Measurements from ENCODE around the gene GPC5. TPM values are rescaled to one million over a fixed set of nuclear protein-coding genes. Genes with fewer than 3 reads are reported as not detected.

Gene GPC5
- total RNA-seq, 1 experiment from 2014 or later = not detected

- Mint-ChIP-seq H3K9me3 (ENCODE audit: low read depth, unreplicated experiment) (no peaks in the 10 kb centered on the region), H3K27ac (ENCODE audit: unreplicated experiment) (no peak overlapping the region), H3K27me3 (ENCODE audit: unreplicated experiment) (no peaks in the 10 kb centered on the region), H3K4me1 (ENCODE audit: low read depth, unreplicated experiment) (no peaks in the 10 kb centered on the region), H3K36me3 (ENCODE audit: insufficient read depth, unreplicated experiment) (no peaks in the 10 kb centered on the region), H3K4me3 (ENCODE audit: low read depth, unreplicated experiment) (no peak overlapping the region)
- no peak for TF ChIP-seq CTCF (IDR thresholded peaks at IDR 0.05; ENCODE audit: unreplicated experiment)
- intact Hi-C loops (cut with micrococcal nuclease; ENCODE audit: unreplicated experiment) = no loop called here
- no peak for DNase-seq
- no TSS peak for BruUV-seq (replicated peaks)
- CTCF ChIA-PET = no interaction called here
Observed at GRCh38 chr13:92734545-92734944, 1336.1 kb downstream of the GPC5 start.

GRCh38 chr13:92735909-92736308, 1337.5 kb downstream of the GPC5 start:
- DNase-seq = no peak
- CTCF ChIA-PET = no interaction called here
- no peak for TF ChIP-seq CTCF (IDR thresholded peaks at IDR 0.05; ENCODE audit: unreplicated experiment)
- Mint-ChIP-seq H3K27ac (ENCODE audit: unreplicated experiment) (no peak overlapping the region), H3K9me3 (ENCODE audit: low read depth, unreplicated experiment) (no peaks in the 10 kb centered on the region), H3K27me3 (ENCODE audit: unreplicated experiment) (no peaks in the 10 kb centered on the region), H3K36me3 (ENCODE audit: insufficient read depth, unreplicated experiment) (no peaks in the 10 kb centered on the region), H3K4me3 (ENCODE audit: low read depth, unreplicated experiment) (no peak overlapping the region), H3K4me1 (ENCODE audit: low read depth, unreplicated experiment) (no peaks in the 10 kb centered on the region)
- BruUV-seq (replicated peaks) = no TSS peak
- intact Hi-C loops (cut with micrococcal nuclease; ENCODE audit: unreplicated experiment) = no loop called here

GRCh38 chr13:92739306-92739818, 1340.9 kb downstream of the GPC5 start:
- peaks cover 5% of the 10 kb centered on the region for H3K9me3 Mint-ChIP-seq (ENCODE audit: low read depth, unreplicated experiment)
- CTCF ChIA-PET = no interaction called here
- no peak overlapping the region for H3K4me3 Mint-ChIP-seq (ENCODE audit: low read depth, unreplicated experiment)
- no peak for TF ChIP-seq CTCF (IDR thresholded peaks at IDR 0.05; ENCODE audit: unreplicated experiment)
- no TSS peak for BruUV-seq (replicated peaks)
- H3K36me3 Mint-ChIP-seq (ENCODE audit: insufficient read depth, unreplicated experiment) = no peaks in the 10 kb centered on the region
- intact Hi-C loops (cut with micrococcal nuclease; ENCODE audit: unreplicated experiment) = no loop called here
- DNase-seq = no peak
- H3K27ac Mint-ChIP-seq (ENCODE audit: unreplicated experiment) = no peak overlapping the region
- no peaks in the 10 kb centered on the region for H3K4me1 Mint-ChIP-seq (ENCODE audit: low read depth, unreplicated experiment)
- no peaks in the 10 kb centered on the region for H3K27me3 Mint-ChIP-seq (ENCODE audit: unreplicated experiment)

GRCh38 chr13:92743992-92744391, 1345.6 kb downstream of the GPC5 start:
- intact Hi-C loops (cut with micrococcal nuclease; ENCODE audit: unreplicated experiment) = no loop called here
- H3K9me3 Mint-ChIP-seq (ENCODE audit: low read depth, unreplicated experiment) = peaks cover 6% of the 10 kb centered on the region
- no TSS peak for BruUV-seq (replicated peaks)
- H3K27me3 Mint-ChIP-seq (ENCODE audit: unreplicated experiment) = no peaks in the 10 kb centered on the region
- no peaks in the 10 kb centered on the region for H3K36me3 Mint-ChIP-seq (ENCODE audit: insufficient read depth, unreplicated experiment)
- TF ChIP-seq CTCF (IDR thresholded peaks at IDR 0.05; ENCODE audit: unreplicated experiment) = no peak
- DNase-seq = no peak
- H3K27ac Mint-ChIP-seq (ENCODE audit: unreplicated experiment) = peak overlapping the region; percentile 36
- no peak overlapping the region for H3K4me3 Mint-ChIP-seq (ENCODE audit: low read depth, unreplicated experiment)
- H3K4me1 Mint-ChIP-seq (ENCODE audit: low read depth, unreplicated experiment) = no peaks in the 10 kb centered on the region
- CTCF ChIA-PET = no interaction called here
